ENCODE measurements around the gene GLRX.

Gene GLRX

GRCh38 chr5:95773335-95774059, 49.0 kb downstream of the GLRX start:
- DNase-seq = no peak

GRCh38 chr5:95771892-95772291, 50.6 kb downstream of the GLRX start:
- no peak for DNase-seq

- no peak for DNase-seq
Measured at GRCh38 chr5:95770830-95771708, 51.5 kb downstream of the GLRX start.

GRCh38 chr5:95768731-95769130, 53.8 kb downstream of the GLRX start:
- DNase-seq = no peak

GRCh38 chr5:95763941-95764340, 58.6 kb downstream of the GLRX start:
- no peak for DNase-seq
